ENCODE data around the gene ATP1B3.
"Not testable (repeated sequence)": the region's sequence is repeated elsewhere in the genome, so short reads cannot be mapped to it uniquely, and the experiment has no call there.

Gene ATP1B3

DNA sequence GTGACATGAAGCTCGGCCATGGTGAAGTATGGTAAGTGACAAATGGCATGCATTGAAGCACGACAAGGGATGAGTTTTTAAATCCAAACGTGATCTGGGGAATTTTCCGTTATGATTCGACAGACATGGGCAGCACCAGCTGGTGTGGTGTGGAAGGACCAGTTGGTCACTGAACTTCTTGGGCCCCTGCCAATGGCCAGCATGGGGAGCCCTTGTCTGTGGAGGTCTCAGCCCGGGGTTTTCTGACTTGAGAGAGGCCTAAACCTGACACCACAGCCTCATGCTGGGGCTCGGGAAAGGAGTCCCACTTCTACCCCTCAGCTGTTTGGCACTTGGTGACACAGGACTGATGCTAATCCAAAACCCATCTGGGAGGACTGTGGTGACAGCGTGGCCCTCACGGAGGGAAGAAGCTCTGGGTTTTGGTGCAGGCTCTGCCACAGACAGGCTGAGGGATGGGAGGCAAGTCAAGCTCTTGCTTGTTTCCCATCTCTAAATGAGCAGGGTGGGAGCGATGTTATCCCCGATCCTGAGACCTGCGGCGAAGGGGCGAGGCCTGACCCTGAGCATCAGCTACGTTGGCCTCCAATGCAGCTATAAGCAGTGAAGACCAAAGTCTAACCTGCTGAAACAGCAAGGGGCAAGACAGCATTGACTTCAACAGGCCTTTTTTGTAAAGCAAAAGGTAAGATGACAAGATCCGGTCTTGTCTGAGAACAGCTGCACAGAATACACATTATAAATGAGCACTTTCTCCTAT, 69.5 kb downstream of the ATP1B3 start:
- DNase-seq (ENCODE audit: low read depth), result no peak

DNA sequence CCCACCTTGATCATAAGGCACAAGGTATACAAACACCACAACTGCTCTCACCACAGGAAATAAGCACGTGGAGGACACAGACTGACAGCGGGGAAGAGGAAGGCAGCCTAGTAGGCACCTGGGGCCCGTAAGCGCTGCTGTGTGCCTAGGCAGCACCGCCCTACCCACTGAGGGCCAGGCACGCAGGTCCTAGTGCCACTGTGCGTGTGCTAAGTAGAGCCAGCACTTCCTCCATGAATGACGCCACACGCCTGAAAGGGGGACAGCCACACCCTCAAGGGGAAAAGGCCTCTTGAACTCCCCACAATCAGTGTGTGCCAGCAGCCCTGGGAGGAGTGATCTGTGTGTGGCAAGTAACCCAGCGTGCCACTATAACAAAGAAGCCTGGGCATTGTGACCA, 73.0 kb downstream of the ATP1B3 start:
- no peak for DNase-seq (ENCODE audit: low read depth)

DNA sequence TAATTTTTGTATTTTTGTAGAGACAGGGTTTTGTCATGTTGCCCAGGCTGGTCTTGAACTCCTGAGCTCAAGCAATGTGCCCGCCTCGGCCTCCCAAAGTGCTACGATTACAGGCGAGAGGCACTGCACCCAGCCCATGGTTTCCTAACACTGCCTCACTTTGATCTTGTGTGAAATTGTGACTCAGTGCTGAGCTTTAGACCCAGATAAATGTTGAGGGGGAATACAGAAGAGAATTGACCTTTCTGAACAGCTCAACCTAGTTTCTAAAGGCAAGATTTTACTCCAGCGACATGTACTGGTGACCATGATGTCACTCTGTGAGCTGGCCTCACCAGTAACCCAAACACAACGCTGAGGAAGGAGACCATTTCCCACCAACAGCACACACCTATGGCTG, 73.5 kb downstream of the ATP1B3 start:
- no peak for DNase-seq (ENCODE audit: low read depth)

DNA sequence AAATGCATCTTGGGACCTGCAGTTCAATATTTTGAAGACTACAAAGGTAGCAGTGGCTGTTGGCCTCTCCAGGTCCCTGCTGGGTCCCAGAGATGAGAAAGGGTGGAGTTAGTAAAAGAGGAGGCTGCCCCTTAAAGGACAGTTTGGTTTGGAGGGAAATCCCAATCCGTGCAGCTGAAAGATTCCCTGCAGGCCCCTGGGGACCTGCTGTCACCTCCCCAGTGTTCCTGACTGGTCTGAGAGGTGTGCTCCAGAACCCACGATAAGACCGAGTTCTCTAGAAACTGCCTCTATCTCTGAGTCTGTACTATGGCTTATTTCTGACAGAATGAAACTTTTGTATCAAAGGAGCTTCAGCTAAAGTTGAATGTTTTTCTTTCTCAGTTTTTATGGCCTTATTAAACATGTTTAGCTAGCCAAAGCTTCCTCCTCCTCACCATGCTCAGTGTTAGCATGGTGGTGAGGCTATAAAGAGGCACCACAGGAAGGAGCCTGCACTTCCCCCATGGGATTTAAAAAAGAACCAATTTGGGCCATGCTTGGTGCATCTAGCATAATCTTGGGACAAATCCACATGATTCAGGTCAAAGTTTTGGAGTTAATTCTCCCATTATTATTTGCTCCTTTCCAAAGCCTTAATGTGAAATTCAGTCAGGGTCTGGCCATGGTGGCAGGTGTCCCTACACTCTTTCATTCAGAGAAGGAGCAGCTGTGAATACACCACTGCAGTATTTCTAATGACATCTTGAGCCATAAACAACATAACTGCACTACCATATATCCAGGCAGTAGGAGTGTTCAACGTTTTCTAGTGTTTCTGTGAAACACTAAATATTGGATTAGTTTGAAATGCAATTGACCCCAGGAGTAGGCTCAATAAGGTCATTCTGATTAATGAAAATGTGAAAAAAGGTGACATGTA, 74.4 kb downstream of the ATP1B3 start:
- DNase-seq (ENCODE audit: low read depth), result no peak

DNA sequence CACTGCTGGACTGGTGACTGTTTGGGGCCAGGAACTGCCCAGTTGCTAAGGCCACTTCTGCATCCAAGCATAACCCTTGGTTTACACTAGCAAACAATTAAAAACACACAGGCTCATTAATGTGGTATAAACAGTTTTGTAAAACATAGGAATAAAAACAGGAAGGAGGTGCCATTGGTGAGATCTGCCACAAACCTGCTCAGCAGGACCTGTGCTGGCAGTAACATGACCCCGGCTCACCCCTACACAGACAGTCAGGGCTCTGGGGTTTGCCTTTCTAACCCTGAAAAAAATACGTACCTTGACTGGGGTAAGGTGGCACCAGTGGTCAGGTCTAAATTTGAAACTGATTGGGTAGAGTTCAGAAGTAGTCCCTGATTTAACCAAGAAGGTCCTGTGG, 76.2 kb downstream of the ATP1B3 start:
- DNase-seq (ENCODE audit: low read depth), result no peak

DNA sequence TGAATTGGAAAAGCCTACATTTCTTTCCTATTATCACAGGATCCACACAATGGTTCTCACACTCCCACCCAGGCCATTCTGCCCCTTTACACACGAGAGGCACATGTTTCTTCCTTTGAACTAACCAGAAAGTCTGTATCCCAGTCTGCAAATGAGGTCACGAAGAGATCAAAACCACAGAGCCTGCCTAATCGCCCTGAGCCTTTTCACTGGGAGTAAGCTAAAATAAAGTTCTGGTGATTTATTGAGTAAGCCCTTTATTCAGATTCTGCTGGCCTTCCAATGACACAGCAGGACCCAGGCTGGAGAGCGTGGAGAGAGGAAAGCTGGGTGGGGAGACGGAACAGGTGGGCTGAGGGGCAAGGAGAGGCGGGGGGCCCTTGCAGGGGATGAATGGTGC, 78.7 kb downstream of the ATP1B3 start:
- DNase-seq (ENCODE audit: low read depth), result no peak

DNA sequence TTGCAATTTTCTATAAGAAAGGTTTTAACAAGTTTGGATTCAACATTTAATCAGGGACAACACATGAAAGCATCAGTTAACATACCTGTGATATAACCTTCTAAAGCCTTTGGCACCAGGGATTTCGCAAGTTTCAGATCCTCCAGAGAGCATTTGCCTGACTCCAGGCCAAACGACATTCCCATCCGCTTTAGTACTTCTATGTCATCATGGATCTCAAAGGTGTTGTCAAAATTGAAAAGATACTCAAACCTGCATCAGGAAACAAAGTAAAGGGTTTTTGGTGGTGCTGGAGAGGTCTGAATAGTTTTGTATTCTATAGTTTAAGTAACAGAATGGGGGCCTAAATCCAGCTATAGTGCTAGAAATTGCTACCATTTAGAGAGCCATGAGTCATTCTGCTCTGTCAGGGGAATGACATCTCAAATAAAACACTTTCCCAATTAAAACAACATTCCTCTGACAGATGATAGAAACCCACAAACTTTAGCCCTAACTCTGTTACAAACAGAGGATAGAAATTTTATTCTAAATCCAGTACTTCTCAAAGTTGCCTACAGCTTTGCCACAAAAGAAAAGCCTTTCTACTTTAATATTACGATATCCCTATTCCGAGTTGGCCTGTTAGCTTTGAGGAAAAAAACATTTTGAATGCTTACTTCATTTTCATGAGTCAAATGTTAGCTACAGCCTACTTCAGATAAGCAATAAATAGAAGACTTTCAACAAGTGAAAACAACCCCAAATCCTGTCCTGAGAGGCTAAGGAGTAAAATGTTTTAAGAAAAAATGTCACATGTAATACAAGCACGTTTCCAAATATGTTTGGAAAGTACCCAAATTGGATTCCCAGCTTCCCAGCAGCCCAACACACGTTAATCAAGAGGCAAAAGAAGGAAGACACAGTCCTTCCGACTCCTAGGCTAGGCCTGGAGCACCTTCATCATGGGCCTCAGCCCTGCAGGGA, 83.4 kb downstream of the ATP1B3 start:
- no peak for DNase-seq (ENCODE audit: low read depth)

DNA sequence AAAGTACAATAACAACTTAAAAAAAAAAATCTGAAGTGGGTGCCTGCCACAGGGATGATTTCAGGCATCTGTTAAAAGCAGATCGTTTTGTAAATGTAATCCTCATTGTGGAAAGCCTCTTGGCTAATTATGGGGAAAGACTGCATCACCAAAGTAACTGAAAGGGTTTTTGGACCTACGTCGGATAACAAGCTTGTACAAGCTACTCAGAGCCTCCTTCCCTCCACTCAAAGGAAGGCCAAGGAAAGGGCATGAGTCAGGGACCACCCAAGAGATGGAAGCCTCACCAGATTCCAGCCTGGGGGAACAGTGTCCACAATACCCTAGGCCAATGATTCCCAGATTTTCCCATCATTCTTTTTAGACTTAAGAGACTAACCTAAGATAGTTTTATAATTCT, 84.3 kb downstream of the ATP1B3 start:
- DNase-seq (ENCODE audit: low read depth), result no peak

DNA sequence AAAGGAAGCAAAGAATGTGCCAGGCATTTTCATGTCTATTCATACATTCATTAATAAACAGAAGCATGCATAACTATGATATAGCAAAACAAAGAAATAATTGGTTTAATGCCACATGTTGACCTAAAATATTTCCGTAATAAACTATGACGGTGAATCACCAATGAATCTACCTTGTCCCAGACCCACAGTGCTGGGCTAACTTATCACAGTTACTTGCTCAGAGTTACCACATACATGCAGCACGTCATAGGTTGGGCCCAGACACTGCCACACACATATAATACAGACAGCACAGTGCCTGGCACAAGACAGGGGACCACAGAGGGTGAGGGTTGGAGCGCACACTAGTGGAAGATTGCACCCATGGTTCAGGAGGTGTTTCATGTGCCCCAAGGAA, 86.9 kb downstream of the ATP1B3 start:
- DNase-seq (ENCODE audit: low read depth), result no peak

DNA sequence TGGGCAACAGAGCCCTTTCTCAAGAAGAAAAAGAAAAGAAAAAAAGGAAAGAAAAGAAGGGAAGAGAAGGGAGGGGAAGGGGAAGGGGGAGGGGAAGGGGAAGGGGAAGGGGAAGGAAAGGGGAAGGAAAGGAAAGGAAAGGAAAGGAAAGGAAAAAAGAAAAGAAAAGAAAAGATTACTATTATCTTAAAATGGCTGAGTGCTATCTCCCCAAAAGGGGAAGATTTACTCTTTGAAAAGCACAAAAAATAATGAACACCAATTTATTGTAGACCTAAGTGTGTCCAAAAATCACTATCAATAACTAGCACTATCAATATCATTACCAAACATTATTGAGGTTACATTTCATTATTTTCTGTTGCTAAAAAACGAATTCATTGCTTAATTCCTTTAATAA, 89.0 kb downstream of the ATP1B3 start:
- DNase-seq (ENCODE audit: low read depth), result no peak

DNA sequence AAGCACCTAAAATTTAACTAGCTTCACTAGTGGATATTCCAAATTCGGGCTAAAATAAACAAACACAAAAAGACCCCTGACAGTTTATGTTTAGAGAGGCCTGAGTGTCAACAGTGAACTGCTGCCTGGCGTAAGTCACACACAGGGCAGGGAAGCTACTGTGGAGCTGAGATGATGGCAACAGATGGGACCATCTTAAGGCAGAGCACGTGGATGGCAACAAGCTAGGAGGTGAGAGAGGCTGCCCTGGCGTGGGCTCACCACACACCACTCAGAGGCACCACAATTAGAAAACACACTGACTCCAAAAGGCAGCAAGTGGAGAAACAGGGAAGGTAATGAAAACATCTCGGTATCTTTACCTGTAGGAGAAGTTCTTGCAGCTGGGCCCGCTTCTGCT, 93.3 kb downstream of the ATP1B3 start:
- no peak for DNase-seq (ENCODE audit: low read depth)

DNA sequence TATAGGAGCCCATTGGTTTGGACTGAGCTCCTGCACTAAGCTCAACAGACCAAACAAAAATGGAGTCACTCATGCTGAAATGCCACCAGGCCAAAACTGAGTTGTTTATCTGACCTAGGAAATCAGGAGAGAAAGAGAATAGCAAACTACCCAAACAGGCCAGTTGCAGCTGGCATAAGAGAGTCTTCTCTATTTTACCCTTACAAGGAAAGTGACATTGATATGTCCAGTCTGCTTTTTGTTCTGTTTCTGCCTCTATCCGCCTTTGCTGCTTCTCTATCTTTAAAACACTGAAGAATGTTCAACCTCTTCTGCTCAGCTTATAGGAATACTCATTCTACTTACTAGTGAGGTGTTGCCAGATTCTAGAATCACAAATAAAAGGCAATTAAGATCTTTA, 95.1 kb downstream of the ATP1B3 start:
- DNase-seq (ENCODE audit: low read depth), result no peak

DNA sequence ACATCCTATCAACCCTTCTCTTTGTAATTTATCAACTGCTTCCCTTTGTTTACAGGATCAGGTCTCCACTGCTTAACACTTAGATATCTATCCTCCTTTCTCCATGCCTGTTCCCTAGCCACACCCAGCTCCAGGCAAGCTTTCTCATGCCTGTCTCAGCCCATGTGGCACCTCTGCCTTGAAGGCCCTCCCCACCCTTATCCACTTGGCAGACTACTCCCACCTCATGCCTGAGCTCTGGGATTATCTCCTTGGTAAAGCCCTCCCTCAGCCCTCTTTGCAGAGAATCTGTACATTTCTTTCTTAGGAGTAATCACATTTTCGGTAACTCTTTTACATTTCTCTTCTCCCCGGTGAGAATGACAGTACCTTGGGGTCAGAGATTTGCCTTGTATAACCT, 96.0 kb downstream of the ATP1B3 start:
- DNase-seq (ENCODE audit: low read depth), result no peak

DNA sequence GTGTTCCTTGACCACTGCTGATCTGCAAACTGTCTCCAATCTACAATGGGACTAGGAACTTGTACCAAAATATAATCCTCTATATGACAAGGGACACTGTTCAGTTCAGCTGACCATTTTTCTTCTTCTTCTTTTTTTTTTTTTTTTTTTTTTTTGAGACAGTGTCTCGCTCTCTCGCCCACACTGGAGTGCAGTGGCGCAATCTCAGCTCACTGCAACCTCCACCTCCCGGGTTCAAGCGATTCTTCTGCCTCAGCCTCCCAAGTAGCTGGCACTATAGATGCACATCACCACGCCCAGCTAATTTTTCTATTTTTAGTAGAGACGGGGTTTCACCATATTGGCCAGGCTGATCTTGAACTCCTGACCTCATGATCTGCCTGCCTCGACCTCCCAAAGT, 98.3 kb downstream of the ATP1B3 start:
- DNase-seq (ENCODE audit: low read depth), result not testable (repeated sequence)
